Hepatocyte (in vitro differentiated cells): ENCODE data around the gene RNASE13.
"Not testable (repeated sequence)": the region's sequence is repeated elsewhere in the genome, so short reads cannot be mapped to it uniquely, and the experiment has no call there.

Experiments used
- CTCF ChIP-seq: fragments of 200-600 bp; sonication (generic); IDR thresholded peaks from 2 replicates; pipeline ENCODE4 v1.5.1; 2016; ENCODE audit warnings: antibody characterized with exemption, mild to moderate bottlenecking; ENCODE audit not compliant: poor library complexity
- EZH2 ChIP-seq: fragments of 200-600 bp; sonication (generic); IDR thresholded peaks from 2 replicates; pipeline ENCODE4 v1.6.1; 2016; ENCODE audit warnings: antibody characterized with exemption, mild to moderate bottlenecking, borderline replicate concordance
- EZH2phosphoT487 ChIP-seq: fragments of 200-600 bp; sonication (generic); IDR thresholded peaks from one replicate; pipeline ENCODE4 v1.6.1; 2018; ENCODE audit warnings: antibody characterized with exemption, mild to moderate bottlenecking, low read depth, moderate library complexity; ENCODE audit not compliant: unreplicated experiment, severe bottlenecking

DNA sequence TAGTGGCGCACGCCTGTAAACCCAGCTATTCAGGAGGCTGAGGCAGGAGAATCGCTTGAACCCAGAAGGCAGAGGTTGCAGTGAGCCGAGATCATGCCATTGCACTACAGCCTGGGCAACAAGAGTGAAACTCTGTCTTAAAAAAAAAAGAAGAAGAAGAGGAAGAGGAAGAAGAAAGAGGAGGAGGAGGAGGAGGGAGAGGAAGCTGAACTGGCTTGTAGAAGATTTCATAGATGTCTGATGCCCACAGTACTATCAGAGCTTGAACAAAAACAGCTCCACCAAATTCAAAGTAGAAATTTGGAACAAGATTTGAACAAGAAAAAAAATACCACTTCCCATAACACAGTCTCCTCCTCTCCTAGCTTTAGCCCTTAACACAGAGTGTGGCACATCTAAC is 49.0 kb downstream of the RNASE13 start:
- TF ChIP-seq CTCF, EZH2, EZH2phosphoT487: not testable (repeated sequence)
